H1 (cell line): ENCODE data around the gene NRXN3. TPM values are rescaled to one million over a fixed set of nuclear protein-coding genes. Genes with fewer than 3 reads are reported as not detected.

Source experiments
- CTCF ChIA-PET: fragments of 300-600 bp; sonication (Branson Sonifier 250); formaldehyde crosslinking; loops from one replicate; lab custom pipeline; 2021; ENCODE audit not compliant: partially characterized antibody; lab: Charles Lee
- POLR2A ChIA-PET: fragments of 300-600 bp; sonication (Branson Sonifier 250); formaldehyde crosslinking; loops from one replicate; lab custom pipeline; 2021; ENCODE audit warnings: inconsistent platforms; ENCODE audit not compliant: partially characterized antibody; lab: Charles Lee
- DNase-seq, 2 experiments: peaks; one replicate each; pipeline versions ENCODE4 v3.0.0 to v3.0.0-alpha.2; 2010 to 2022; ENCODE audit warnings: low spot score in 2 of 2, low read depth in 1 of 2, mixed read lengths in 1 of 2
- FAIRE-seq: peaks from 2 replicates; lab custom pipeline; 2011; peaks lifted over from hg19 to GRCh38; lab: Jason Lieb, UNC
- H2AFZ ChIP-seq: 2 replicates; pipeline ENCODE4 v1.8.1; 2012; ENCODE audit warnings: low read length, inconsistent platforms
- H2AK5ac ChIP-seq: 2 replicates; pipeline ENCODE4 v1.6.1; 2013; ENCODE audit warnings: low read depth, low read length
- H2BK120ac ChIP-seq: replicated peaks from 2 replicates; pipeline ENCODE3; 2013; ENCODE audit warnings: low read depth, low read length, inconsistent platforms
- H2BK12ac ChIP-seq: 2 replicates; pipeline ENCODE4 v1.6.1; 2013; ENCODE audit warnings: low read depth, low read length
- H2BK15ac ChIP-seq: 2 replicates; pipeline ENCODE4 v1.6.1; 2013; ENCODE audit warnings: low read length
- H2BK20ac ChIP-seq: 2 replicates; pipeline ENCODE4 v1.6.1; 2013; ENCODE audit warnings: low read length
- H2BK5ac ChIP-seq: 2 replicates; pipeline ENCODE4 v1.6.1; 2013; ENCODE audit warnings: low read depth, low read length
- H3K14ac ChIP-seq: 2 replicates; pipeline ENCODE4 v1.6.1; 2013; ENCODE audit warnings: inconsistent platforms; ENCODE audit not compliant: insufficient read length
- H3K18ac ChIP-seq: 2 replicates; pipeline ENCODE4 v1.6.1; 2013; ENCODE audit warnings: low read length; ENCODE audit errors: extremely low read depth
- H3K23ac ChIP-seq: 2 replicates; pipeline ENCODE4 v1.6.1; 2013; ENCODE audit warnings: inconsistent platforms; ENCODE audit not compliant: insufficient read length
- H3K23me2 ChIP-seq: 2 replicates; pipeline ENCODE4 v1.6.1; 2013; ENCODE audit warnings: low read depth, low read length
- H3K27ac ChIP-seq: 2 replicates; pipeline ENCODE4 v1.6.1; 2011; ENCODE audit warnings: low read depth, low read length, inconsistent platforms
- H3K27me3 ChIP-seq, 4 experiments: replicated peaks in 1 of 4; 1 replicate in 1 of 4; 2 replicates in 3 of 4; pipeline versions ENCODE4 v1.6.1 to v1.8.1; 2011 to 2013; ENCODE audit warnings: low read length in 3 of 4, mild to moderate bottlenecking in 3 of 4, inconsistent platforms in 2 of 4, mixed read lengths in 2 of 4, moderate library complexity in 1 of 4; ENCODE audit not compliant: control insufficient read depth in 3 of 4, insufficient read depth in 3 of 4; ENCODE audit errors: extremely low read depth in 1 of 4
- H3K36me3 ChIP-seq, 4 experiments: 2 replicates each; pipeline versions ENCODE4 v1.6.1 to v1.8.1; 2011 to 2013; ENCODE audit warnings: mild to moderate bottlenecking in 4 of 4, low read length in 3 of 4, moderate library complexity in 2 of 4, control low read depth in 1 of 4, inconsistent platforms in 1 of 4; ENCODE audit not compliant: insufficient read depth in 4 of 4, control insufficient read depth in 2 of 4
- H3K4ac ChIP-seq: replicated peaks from 2 replicates; pipeline ENCODE3; 2013; ENCODE audit warnings: low read length, low read depth, mixed read lengths, inconsistent platforms; ENCODE audit not compliant: insufficient read length
- H3K4me1 ChIP-seq, 4 experiments: replicated peaks in 1 of 4; 1 replicate in 1 of 4; 2 replicates in 3 of 4; pipeline versions ENCODE4 v1.6.1 to v1.8.1; 2011 to 2013; ENCODE audit warnings: low read length in 3 of 4, inconsistent platforms in 2 of 4, mixed read lengths in 1 of 4; ENCODE audit not compliant: insufficient read depth in 4 of 4, control insufficient read depth in 3 of 4
- H3K4me2 ChIP-seq, 2 experiments: 2 replicates each; pipeline versions ENCODE4 v1.6.1 to v1.8.1; 2011 to 2013; ENCODE audit warnings: low read depth in 2 of 2, low read length in 2 of 2, control low read depth in 1 of 2, inconsistent platforms in 1 of 2, mild to moderate bottlenecking in 1 of 2; ENCODE audit not compliant: insufficient read depth in 1 of 2
- H3K4me3 ChIP-seq, 4 experiments: fragments of 200-600, 300-600 bp in 1 of 4; sonication (generic), shearing (Covaris generic), sonication (Bioruptor Twin) in 1 of 4; 2 replicates each; pipeline versions ENCODE4 v1.5.1 to v1.8.1; 2011 to 2016; ENCODE audit warnings: low read length in 4 of 4, low read depth in 3 of 4, control low read depth in 2 of 4, inconsistent platforms in 2 of 4, mild to moderate bottlenecking in 2 of 4, mixed read lengths in 1 of 4, moderate library complexity in 1 of 4; ENCODE audit not compliant: insufficient read depth in 2 of 4; ENCODE audit errors: extremely low read depth in 1 of 4
- H3K56ac ChIP-seq: replicated peaks from 2 replicates; pipeline ENCODE3; 2013; ENCODE audit warnings: low read depth, mild to moderate bottlenecking, mixed read lengths, low read length, inconsistent platforms; ENCODE audit not compliant: insufficient read length
- H3K79me1 ChIP-seq: 2 replicates; pipeline ENCODE4 v1.6.1; 2013; ENCODE audit warnings: low read depth, low read length, control low read depth
- H3K79me2 ChIP-seq, 2 experiments: 2 replicates each; pipeline versions ENCODE4 v1.6.1 to v1.8.1; 2012 to 2013; ENCODE audit warnings: low read length in 2 of 2, mild to moderate bottlenecking in 2 of 2, inconsistent platforms in 1 of 2; ENCODE audit not compliant: insufficient read depth in 2 of 2, control insufficient read depth in 1 of 2
- H3K9ac ChIP-seq, 4 experiments: replicated peaks in 1 of 4; 1 replicate in 1 of 4; 2 replicates in 3 of 4; pipeline versions ENCODE4 v1.6.1 to v1.8.1; 2011 to 2013; ENCODE audit warnings: low read depth in 3 of 4, low read length in 3 of 4, control low read depth in 2 of 4, mild to moderate bottlenecking in 2 of 4, moderate library complexity in 2 of 4, inconsistent platforms in 1 of 4; ENCODE audit errors: extremely low read depth in 1 of 4
- H3K9me3 ChIP-seq, 2 experiments: 2 replicates each; pipeline versions ENCODE4 v1.6.1 to v1.8.1; 2012 to 2013; ENCODE audit warnings: mild to moderate bottlenecking in 2 of 2, moderate library complexity in 2 of 2, control low read depth in 1 of 2, inconsistent platforms in 1 of 2, low read depth in 1 of 2, low read length in 1 of 2, mixed read lengths in 1 of 2; ENCODE audit not compliant: insufficient read depth in 2 of 2
- H4K20me1 ChIP-seq, 2 experiments: replicated peaks in 1 of 2; 2 replicates each; pipeline versions ENCODE3 to v1.8.1; 2011 to 2013; ENCODE audit warnings: inconsistent platforms in 2 of 2, low read length in 2 of 2, mild to moderate bottlenecking in 1 of 2; ENCODE audit not compliant: insufficient read depth in 2 of 2, control insufficient read depth in 1 of 2
- H4K5ac ChIP-seq: 2 replicates; pipeline ENCODE4 v1.6.1; 2013; ENCODE audit warnings: low read length, low read depth, mixed read lengths, inconsistent platforms; ENCODE audit not compliant: insufficient read length
- H4K8ac ChIP-seq: 2 replicates; pipeline ENCODE4 v1.8.0; 2013; ENCODE audit warnings: mild to moderate bottlenecking, moderate library complexity, low read length, inconsistent platforms; ENCODE audit not compliant: insufficient read depth; ENCODE audit errors: extremely low read depth
- H4K91ac ChIP-seq: replicated peaks from 2 replicates; pipeline ENCODE3; 2013; ENCODE audit warnings: low read length, mixed read lengths, inconsistent platforms; ENCODE audit not compliant: insufficient read length
- HDAC2 ChIP-seq, 2 experiments: fragments of 300-600 bp in 1 of 2; sonication (generic) in 1 of 2; IDR thresholded peaks; 2 replicates each; pipeline ENCODE4 v1.6.1; 2011 to 2012; ENCODE audit warnings: low read depth in 2 of 2, low read length in 2 of 2, mild to moderate bottlenecking in 2 of 2, moderate library complexity in 2 of 2, borderline replicate concordance in 1 of 2, inconsistent platforms in 1 of 2
- JUN ChIP-seq: IDR thresholded peaks from 2 replicates; pipeline ENCODE4 v1.6.1; 2011; ENCODE audit warnings: low read depth, mild to moderate bottlenecking, improper control_type of control experiment, low read length
- KDM1A ChIP-seq: fragments of 200-600, 300-600 bp; sonication (generic); IDR thresholded peaks from 2 replicates; pipeline ENCODE4 v1.7.1; 2016; ENCODE audit warnings: mild to moderate bottlenecking, low read length, borderline replicate concordance
- SP1 ChIP-seq: IDR thresholded peaks from 2 replicates; pipeline ENCODE4 v1.6.1; 2011; ENCODE audit warnings: low read depth, low read length
- WGBS, 2 experiments: shearing (Covaris generic) in 1 of 2; methylation state at CpG; one replicate each; pipeline versions ENCODE4 v1.1.6 to v1.1.7; 2013 to 2015; ENCODE audit warnings: low lambda C conversion rate in 2 of 2, mixed read lengths in 2 of 2, inconsistent platforms in 1 of 2, low coverage in 1 of 2, missing lambda C conversion rate in 1 of 2; ENCODE audit not compliant: insufficient replicate concordance in 2 of 2, insufficient coverage in 1 of 2, insufficient read length in 1 of 2; ENCODE audit errors: extremely low coverage in 1 of 2, missing lambda C conversion rate in 1 of 2; 5-methylcytosine and 5-hydroxymethylcytosine counted together
- polyA plus RNA-seq, 7 experiments: library from polyadenylated mRNA; depleted of rRNA in 3 of 7; stranded (reverse) in 5 of 7; unstranded in 2 of 7; fragments of >200 nt in 5 of 7; fragments of 200-250 nt in 2 of 7; gene quantifications; 1 replicate in 5 of 7; 2 replicates in 1 of 7; 4 replicates in 1 of 7; pipeline versions ENCODE4 v1.2.1 to v1.2.3, GENCODE V29; 2011 to 2013; ENCODE audit warnings: missing spikeins in 2 of 7, mixed read lengths in 2 of 7
- total RNA-seq: library from RNA; stranded (reverse); fragmentation: NEBNext Ultra II Directional; extraction: Animal tissue kit (Norgen Biotek cat#: 25700); gene quantifications from 2 replicates; pipeline ENCODE4 v1.2.1, GENCODE V29; 2021

The NRXN3 gene
- total and polyA plus RNA-seq, 2 of the 8 experiments (the other 6 are each of a cell fraction or from before 2014, with no cell fraction given), result 2.6 to 4.1 TPM

DNA sequence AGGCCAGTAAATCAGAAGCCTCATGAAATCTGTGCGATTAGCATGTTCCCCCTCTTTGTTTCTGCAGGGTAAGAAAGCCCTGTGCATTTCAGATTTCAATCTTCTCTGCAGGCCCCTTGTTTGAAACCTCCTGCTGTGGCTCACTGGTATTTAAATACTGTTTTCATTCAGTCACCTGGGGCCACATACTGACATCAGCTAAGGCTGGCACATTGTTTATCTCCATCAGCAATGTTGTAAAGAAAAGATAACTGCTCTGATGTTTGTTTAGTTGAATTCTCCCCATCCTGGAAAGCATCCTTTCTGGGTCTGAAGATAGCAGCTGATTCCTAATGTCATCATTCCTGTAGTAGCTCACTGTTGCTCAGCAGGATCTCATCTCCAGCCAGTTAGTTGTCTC, 554.9 kb downstream of the NRXN3 start:
- CTCF ChIA-PET, result no interaction called here
- TF ChIP-seq KDM1A (no peak), HDAC2 (IDR thresholded peaks at IDR 0.05; ENCODE audit: borderline replicate concordance in 1 of 2, low read depth in 2 of 2, low read length in 2 of 2) (no peak), SP1 (0 out of 2 replicates have a peak, but pooled peaks have one; percentile 18), JUN (no peak)
- TF ChIP-seq, all 59 proteins: peak for 1
- Histone ChIP-seq H3K4me1 (peaks cover 0 to 6% (median 3%) of the 10 kb centered on the region in 4 experiments; a peak in 4 of 7 replicates), H4K5ac (no peak overlapping the region), H3K4me3 (0 out of 8 replicates have a peak overlapping the region, but pooled peaks of 1 of the 4 experiments have one; percentile 1), H4K91ac (no peak overlapping the region), H3K14ac (no peak overlapping the region), H3K9me3 (no peaks in the 10 kb centered on the region), H3K23ac (no peak overlapping the region), H3K36me3 (no peaks in the 10 kb centered on the region), H2BK15ac (no peak overlapping the region), H2BK5ac (no peak overlapping the region), H4K8ac (no peak overlapping the region), H4K20me1 (no peaks in the 10 kb centered on the region), H3K56ac (no peak overlapping the region), H3K18ac (no peak overlapping the region), H3K9ac (no peak overlapping the region), H3K4me2 (peak overlapping the region; percentile 7 to 36; a peak in 2 of 4 replicates), H2AK5ac (no peak overlapping the region), H2AFZ (no peak overlapping the region), H3K23me2 (no peaks in the 10 kb centered on the region), H2BK120ac (no peak overlapping the region), H3K79me2 (no peaks in the 10 kb centered on the region), H3K79me1 (no peaks in the 10 kb centered on the region), H3K27me3 (no peaks in the 10 kb centered on the region), H2BK20ac (no peak overlapping the region), H3K27ac (no peak overlapping the region), H2BK12ac (no peak overlapping the region), H3K4ac (no peak overlapping the region)
- POLR2A ChIA-PET, result no interaction called here
- DNase-seq, result no peak
- peak; percentile 63 for FAIRE-seq
- 80% methylated on average over 1 of the region's 1 CpG; no CpG with 5 or more reads in 1 of the 2 experiments for WGBS, 2 experiments
